Mesothelial cell of epicardium (in vitro differentiated cells): ENCODE results near the gene KCNK7. TPM values are rescaled to one million over a fixed set of nuclear protein-coding genes. Genes with fewer than 3 reads are reported as not detected.
A peak's percentile ranks its signal among the peaks of the same experiment; 100 is the strongest.

Experiments
- DNase-seq, 2 experiments: peaks; one replicate each; pipeline ENCODE4 v3.0.0; 2021; ENCODE audit warnings: low spot score in 2 of 2; ENCODE audit not compliant: unreplicated experiment in 2 of 2
- H3K27ac Mint-ChIP-seq: 2 replicates; pipeline ENCODE4 v1.8.0; 2021; ENCODE audit warnings: mixed read lengths
- H3K27me3 Mint-ChIP-seq: 2 replicates; pipeline ENCODE4 v1.8.0; 2021; ENCODE audit warnings: low read depth, mixed read lengths
- H3K36me3 Mint-ChIP-seq: 2 replicates; pipeline ENCODE4 v1.8.0; 2021; ENCODE audit warnings: mixed read lengths
- H3K4me1 Mint-ChIP-seq: 2 replicates; pipeline ENCODE4 v1.8.0; 2021; ENCODE audit warnings: mixed read lengths
- H3K4me3 Mint-ChIP-seq: 2 replicates; pipeline ENCODE4 v1.8.0; 2021; ENCODE audit warnings: mild to moderate bottlenecking, moderate library complexity, mixed read lengths
- H3K9me3 Mint-ChIP-seq: 2 replicates; pipeline ENCODE4 v1.8.0; 2021; ENCODE audit warnings: mixed read lengths
- total RNA-seq: library from RNA; stranded (reverse); gene quantifications from 3 replicates; pipeline ENCODE4 v1.2.1, GENCODE V29; 2021
- TF ChIP-seq, protein P1 (sequence below): fragments of 200-600 bp; sonication (generic); IDR thresholded peaks from one replicate; pipeline ENCODE4 v1.5.0; 2021; ENCODE audit warnings: antibody characterized with exemption; ENCODE audit not compliant: unreplicated experiment

Gene KCNK7
- total RNA-seq, 1 donor from 2014 or later: 2.4 TPM

DNA sequence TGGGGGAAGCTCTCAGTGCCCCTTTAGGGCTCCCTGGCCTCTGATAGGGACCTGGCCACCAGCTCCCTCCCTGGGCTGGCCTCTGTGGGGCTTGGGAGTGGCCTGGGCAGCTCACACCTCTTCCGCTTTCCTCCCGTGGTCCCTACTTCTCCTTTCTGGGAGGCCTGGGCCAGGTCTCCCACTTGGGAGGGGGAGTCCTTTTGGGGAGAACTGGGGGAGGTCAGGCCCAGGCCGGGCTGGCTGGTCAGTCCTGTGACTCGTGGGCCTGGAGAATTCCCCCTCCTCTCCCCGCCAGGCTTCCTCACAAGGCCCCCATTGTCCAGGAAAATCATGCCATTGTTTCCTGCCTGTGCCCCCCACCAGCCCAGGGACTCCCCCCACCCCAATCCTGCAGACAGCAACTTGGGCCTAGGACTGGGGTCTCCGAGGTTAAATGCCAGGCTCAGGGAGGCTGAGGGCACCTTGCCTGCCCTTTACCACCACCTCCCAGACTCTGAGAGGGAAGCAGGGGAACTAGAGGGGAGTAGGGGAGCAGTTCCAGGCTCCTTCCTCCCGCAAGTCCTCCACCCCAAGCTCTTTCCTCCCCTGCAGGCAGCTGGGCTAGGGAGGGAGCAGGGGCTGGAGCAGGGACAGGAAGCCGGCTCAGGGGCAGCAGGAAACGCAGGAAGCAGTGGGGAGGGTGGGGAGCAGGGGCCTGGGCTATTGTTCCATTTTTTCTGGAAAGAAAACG lies 15.6 kb upstream of the KCNK7 start:
- Mint-ChIP-seq H3K9me3 (no peaks in the 10 kb centered on the region), H3K4me3 (no peak overlapping the region), H3K27me3 (no peaks in the 10 kb centered on the region), H3K4me1 (peaks cover 25% of the 10 kb centered on the region), H3K27ac (no peak overlapping the region), H3K36me3 (peaks cover 8% of the 10 kb centered on the region)
- TF ChIP-seq, protein P1, sequence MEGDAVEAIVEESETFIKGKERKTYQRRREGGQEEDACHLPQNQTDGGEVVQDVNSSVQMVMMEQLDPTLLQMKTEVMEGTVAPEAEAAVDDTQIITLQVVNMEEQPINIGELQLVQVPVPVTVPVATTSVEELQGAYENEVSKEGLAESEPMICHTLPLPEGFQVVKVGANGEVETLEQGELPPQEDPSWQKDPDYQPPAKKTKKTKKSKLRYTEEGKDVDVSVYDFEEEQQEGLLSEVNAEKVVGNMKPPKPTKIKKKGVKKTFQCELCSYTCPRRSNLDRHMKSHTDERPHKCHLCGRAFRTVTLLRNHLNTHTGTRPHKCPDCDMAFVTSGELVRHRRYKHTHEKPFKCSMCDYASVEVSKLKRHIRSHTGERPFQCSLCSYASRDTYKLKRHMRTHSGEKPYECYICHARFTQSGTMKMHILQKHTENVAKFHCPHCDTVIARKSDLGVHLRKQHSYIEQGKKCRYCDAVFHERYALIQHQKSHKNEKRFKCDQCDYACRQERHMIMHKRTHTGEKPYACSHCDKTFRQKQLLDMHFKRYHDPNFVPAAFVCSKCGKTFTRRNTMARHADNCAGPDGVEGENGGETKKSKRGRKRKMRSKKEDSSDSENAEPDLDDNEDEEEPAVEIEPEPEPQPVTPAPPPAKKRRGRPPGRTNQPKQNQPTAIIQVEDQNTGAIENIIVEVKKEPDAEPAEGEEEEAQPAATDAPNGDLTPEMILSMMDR: no peak
- no peak for DNase-seq

DNA sequence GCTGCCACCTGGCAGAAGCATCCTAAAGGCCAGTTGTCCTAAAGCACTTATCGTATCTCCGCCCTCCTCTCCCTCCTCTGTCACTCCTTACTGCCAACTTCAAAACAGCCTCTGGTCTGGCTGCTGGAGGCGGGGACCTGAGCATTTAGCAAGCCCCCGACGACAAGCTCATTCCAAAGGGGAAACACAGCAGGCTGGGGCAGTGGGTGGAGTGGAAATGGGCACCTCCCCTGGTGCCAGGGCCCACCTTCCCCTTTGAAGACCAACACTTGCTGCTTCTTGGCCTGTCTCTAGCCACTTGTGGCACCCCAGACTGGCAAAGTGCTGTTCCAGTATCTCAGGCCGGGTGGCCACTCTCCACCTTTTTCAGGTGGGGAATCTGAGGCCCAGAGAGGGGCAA lies 14.8 kb upstream of the KCNK7 start:
- H3K4me3 Mint-ChIP-seq: no peak overlapping the region

DNA sequence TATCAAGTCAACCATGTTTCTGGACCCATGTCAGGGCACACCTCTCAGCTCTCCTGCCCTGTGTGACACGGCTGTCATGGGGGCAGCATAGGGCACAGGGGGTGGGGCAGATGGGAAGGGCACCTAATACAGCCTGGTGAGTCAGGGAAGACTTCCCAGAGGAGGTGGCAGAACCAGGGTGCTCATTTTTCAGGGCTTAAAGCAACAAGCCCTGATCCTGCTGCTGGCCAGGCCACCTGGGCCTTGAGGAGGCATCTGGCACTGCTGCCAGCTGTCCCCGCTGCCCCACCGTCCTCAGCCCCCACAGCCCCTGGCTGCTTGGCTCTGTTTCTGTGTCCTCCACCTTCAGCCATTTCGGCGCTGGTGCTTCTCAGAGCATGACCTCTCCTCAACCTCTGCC lies 14.1 kb upstream of the KCNK7 start:
- Mint-ChIP-seq H3K27me3 (no peaks in the 10 kb centered on the region), H3K27ac (no peak overlapping the region), H3K9me3 (no peaks in the 10 kb centered on the region), H3K36me3 (peaks cover 10% of the 10 kb centered on the region), H3K4me3 (no peak overlapping the region), H3K4me1 (peaks cover 25% of the 10 kb centered on the region)
- no peak for DNase-seq
- TF ChIP-seq, protein P1: no peak

More for the DNA sequence above, 14.8 kb upstream of the KCNK7 start:
- Mint-ChIP-seq H3K36me3 (peaks cover 10% of the 10 kb centered on the region), H3K27ac (no peak overlapping the region), H3K27me3 (no peaks in the 10 kb centered on the region), H3K4me1 (peaks cover 25% of the 10 kb centered on the region), H3K9me3 (no peaks in the 10 kb centered on the region)
- TF ChIP-seq, protein P1: no peak
- no peak for DNase-seq

DNA sequence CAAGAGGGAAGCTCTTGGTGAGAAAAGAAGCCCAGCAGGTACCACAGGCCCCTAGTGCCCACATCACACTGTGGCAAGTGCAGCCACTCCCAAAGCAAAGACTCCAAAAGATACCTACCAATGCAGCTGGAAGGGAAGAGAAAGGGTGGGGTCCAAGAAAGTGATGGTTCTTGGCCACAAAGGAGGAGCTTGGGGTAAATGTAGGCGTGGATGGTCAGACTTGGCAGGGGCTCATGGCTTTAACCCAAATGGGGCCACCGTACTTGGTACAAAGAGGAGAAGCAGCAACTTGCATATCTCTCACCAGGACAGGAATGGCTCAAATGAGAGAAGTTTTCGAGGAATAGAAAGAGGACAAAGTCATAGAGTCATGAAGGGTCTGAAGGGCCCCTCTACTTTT lies 13.6 kb upstream of the KCNK7 start:
- peaks cover 25% of the 10 kb centered on the region for H3K4me1 Mint-ChIP-seq
- no peak overlapping the region for H3K27ac Mint-ChIP-seq
- no peaks in the 10 kb centered on the region for H3K9me3 Mint-ChIP-seq
- H3K27me3 Mint-ChIP-seq: no peaks in the 10 kb centered on the region
- H3K4me3 Mint-ChIP-seq: no peak overlapping the region
- no peak for DNase-seq
- H3K36me3 Mint-ChIP-seq: peaks cover 13% of the 10 kb centered on the region
- TF ChIP-seq, protein P1: no peak

DNA sequence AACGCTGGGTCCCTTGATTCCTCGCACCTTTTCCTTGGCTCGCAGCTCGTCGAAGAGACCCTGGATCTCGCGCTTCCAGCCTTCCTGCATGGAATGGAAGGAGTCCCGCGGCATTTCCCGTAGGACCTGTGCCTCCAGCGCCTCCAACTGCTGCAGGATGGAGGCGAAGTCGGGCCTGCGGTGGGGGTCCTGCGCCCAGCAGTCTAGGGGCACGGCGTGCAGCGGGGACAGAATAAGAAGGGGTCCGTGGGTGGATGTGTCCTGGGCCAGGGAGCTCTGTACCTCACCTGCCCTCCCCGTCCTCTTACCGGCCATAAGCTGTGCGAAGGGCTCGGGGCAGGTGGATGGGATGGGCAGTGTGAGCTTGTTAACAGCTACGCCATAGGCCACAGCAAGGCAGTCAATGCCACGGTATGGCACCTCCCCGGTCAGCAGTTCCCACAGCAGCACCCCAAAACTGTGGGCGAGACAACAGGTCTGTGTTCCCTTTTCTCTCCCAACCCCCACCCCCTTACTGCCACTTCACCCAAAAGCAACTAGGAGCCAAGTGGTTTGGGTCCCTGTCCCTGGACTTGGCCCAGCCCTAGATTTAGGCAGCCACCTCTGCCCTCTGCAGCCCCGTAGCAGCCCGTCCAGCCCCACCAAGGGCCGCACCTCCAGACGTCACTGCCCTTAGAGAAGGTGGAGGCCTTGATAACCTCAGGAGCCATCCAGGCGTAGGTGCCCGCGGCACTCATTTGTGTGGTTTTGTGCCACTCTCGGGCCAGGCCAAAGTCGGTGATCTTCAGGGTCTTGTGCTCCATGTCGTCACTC lies 12.2 kb upstream of the KCNK7 start:
- H3K36me3 Mint-ChIP-seq: peaks cover 16% of the 10 kb centered on the region
- no peaks in the 10 kb centered on the region for H3K27me3 Mint-ChIP-seq
- H3K4me3 Mint-ChIP-seq: peak overlapping the region; percentile 30
- H3K9me3 Mint-ChIP-seq: no peaks in the 10 kb centered on the region
- H3K4me1 Mint-ChIP-seq: peaks cover 20% of the 10 kb centered on the region
- DNase-seq: no peak
- TF ChIP-seq, protein P1: no peak
- H3K27ac Mint-ChIP-seq: peak overlapping the region; percentile 21
